Colonic mucosa (tissue), 4 donors: ENCODE measurements around the gene EGR1. TPM values are rescaled to one million over a fixed set of nuclear protein-coding genes. Genes with fewer than 3 reads are reported as not detected.

Experiments used
- DNase-seq: peaks from one replicate; pipeline ENCODE4 v3.0.0-alpha.2; 2020
- H3K27ac ChIP-seq: fragments of 200-600 bp; one replicate; pipeline ENCODE4 v1.8.0; 2021
- H3K27me3 ChIP-seq: fragments of 200-600 bp; one replicate; pipeline ENCODE4 v1.8.0; 2021
- H3K36me3 ChIP-seq: fragments of 200-600 bp; one replicate; pipeline ENCODE4 v1.8.0; 2021
- H3K4me1 ChIP-seq: fragments of 200-600 bp; one replicate; pipeline ENCODE4 v1.8.0; 2021; ENCODE audit warnings: mild to moderate bottlenecking
- H3K4me3 ChIP-seq: fragments of 200-600 bp; one replicate; pipeline ENCODE4 v1.8.0; 2021
- H3K9ac ChIP-seq, 2 donors: one replicate each; pipeline ENCODE4 v1.7.0; 2013; ENCODE audit warnings: control low read depth in 2 of 2, low read depth in 2 of 2, low read length in 2 of 2
- H3K9me3 ChIP-seq: fragments of 200-600 bp; one replicate; pipeline ENCODE4 v1.8.0; 2021
- intact Hi-C: fragments of 100-400 bp; cut with DNase I; formaldehyde crosslinking; loops from one replicate; pipeline ENCODE4 v1.14.1; 2022
- total RNA-seq, 2 donors: library from RNA; stranded (reverse); fragmentation: NEBNext Ultra II Directional in 1 of 2; extraction: Animal tissue kit (Norgen Biotek cat#: 25700) in 1 of 2; gene quantifications; one replicate each; pipeline ENCODE4 v1.2.1, GENCODE V29; 2021
- TF ChIP-seq, protein P1 (sequence below): fragments of 200-600 bp; IDR thresholded peaks from one replicate; pipeline ENCODE4 v1.8.0; 2022; ENCODE audit warnings: antibody characterized with exemption, mild to moderate bottlenecking
- donor health status: healthy.
- donor health status: DM: no; HTN: no; CAD: no.
- donor health status: DM: no; HTN: no; CAD: no.

EGR1 gene
- total RNA-seq, 2 donors from 2014 or later: 6.7 to 73.9 TPM

- Histone ChIP-seq H3K4me1 (peaks cover 3% of the 10 kb centered on the region), H3K27ac (no peak overlapping the region)
Measured at GRCh38 chr5:138466125-138466899, 1.0 kb downstream of the EGR1 start.

GRCh38 chr5:138466900-138467710 is 1.8 kb downstream of the EGR1 start:
- DNase-seq: no peak
- intact Hi-C loops: loop anchor here (5.0 kb wide), 1 partner anchor 35 kb away; no protein-coding TSS in a partner anchor
- TF ChIP-seq, protein P1, sequence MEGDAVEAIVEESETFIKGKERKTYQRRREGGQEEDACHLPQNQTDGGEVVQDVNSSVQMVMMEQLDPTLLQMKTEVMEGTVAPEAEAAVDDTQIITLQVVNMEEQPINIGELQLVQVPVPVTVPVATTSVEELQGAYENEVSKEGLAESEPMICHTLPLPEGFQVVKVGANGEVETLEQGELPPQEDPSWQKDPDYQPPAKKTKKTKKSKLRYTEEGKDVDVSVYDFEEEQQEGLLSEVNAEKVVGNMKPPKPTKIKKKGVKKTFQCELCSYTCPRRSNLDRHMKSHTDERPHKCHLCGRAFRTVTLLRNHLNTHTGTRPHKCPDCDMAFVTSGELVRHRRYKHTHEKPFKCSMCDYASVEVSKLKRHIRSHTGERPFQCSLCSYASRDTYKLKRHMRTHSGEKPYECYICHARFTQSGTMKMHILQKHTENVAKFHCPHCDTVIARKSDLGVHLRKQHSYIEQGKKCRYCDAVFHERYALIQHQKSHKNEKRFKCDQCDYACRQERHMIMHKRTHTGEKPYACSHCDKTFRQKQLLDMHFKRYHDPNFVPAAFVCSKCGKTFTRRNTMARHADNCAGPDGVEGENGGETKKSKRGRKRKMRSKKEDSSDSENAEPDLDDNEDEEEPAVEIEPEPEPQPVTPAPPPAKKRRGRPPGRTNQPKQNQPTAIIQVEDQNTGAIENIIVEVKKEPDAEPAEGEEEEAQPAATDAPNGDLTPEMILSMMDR: no peak
- Histone ChIP-seq H3K9ac (peak overlapping the region in 1 of 2 donors; percentile 39), H3K9me3 (no peaks in the 10 kb centered on the region), H3K4me3 (peak overlapping the region; percentile 81), H3K27ac (no peak overlapping the region), H3K4me1 (peaks cover 3% of the 10 kb centered on the region), H3K27me3 (no peaks in the 10 kb centered on the region), H3K36me3 (no peaks in the 10 kb centered on the region)

More at GRCh38 chr5:138466125-138466899, 1.0 kb downstream of the EGR1 start:
- H3K36me3 ChIP-seq: no peaks in the 10 kb centered on the region
- TF ChIP-seq, protein P1: no peak
- no peaks in the 10 kb centered on the region for H3K9me3 ChIP-seq
- peak; percentile 38 for DNase-seq
- H3K9ac ChIP-seq: peak overlapping the region; percentile 52 to 86
- H3K4me3 ChIP-seq: peak overlapping the region; percentile 81
- intact Hi-C loops: loop anchor here (5.0 kb wide), 1 partner anchor 36 kb away; no protein-coding TSS in a partner anchor
- no peaks in the 10 kb centered on the region for H3K27me3 ChIP-seq

DNA sequence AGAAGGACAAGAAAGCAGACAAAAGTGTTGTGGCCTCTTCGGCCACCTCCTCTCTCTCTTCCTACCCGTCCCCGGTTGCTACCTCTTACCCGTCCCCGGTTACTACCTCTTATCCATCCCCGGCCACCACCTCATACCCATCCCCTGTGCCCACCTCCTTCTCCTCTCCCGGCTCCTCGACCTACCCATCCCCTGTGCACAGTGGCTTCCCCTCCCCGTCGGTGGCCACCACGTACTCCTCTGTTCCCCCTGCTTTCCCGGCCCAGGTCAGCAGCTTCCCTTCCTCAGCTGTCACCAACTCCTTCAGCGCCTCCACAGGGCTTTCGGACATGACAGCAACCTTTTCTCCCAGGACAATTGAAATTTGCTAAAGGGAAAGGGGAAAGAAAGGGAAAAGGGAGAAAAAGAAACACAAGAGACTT is 2.4 kb downstream of the EGR1 start:
- TF ChIP-seq, protein P1: no peak
- Histone ChIP-seq H3K9me3 (no peaks in the 10 kb centered on the region), H3K4me1 (peaks cover 3% of the 10 kb centered on the region), H3K36me3 (no peaks in the 10 kb centered on the region), H3K4me3 (peak overlapping the region; percentile 81), H3K9ac (peak overlapping the region in 1 of 2 donors; percentile 39), H3K27ac (no peak overlapping the region), H3K27me3 (no peaks in the 10 kb centered on the region)
- no peak for DNase-seq
- intact Hi-C loops: loop anchor here (5.0 kb wide), 1 partner anchor 35 kb away; no protein-coding TSS in a partner anchor

DNA sequence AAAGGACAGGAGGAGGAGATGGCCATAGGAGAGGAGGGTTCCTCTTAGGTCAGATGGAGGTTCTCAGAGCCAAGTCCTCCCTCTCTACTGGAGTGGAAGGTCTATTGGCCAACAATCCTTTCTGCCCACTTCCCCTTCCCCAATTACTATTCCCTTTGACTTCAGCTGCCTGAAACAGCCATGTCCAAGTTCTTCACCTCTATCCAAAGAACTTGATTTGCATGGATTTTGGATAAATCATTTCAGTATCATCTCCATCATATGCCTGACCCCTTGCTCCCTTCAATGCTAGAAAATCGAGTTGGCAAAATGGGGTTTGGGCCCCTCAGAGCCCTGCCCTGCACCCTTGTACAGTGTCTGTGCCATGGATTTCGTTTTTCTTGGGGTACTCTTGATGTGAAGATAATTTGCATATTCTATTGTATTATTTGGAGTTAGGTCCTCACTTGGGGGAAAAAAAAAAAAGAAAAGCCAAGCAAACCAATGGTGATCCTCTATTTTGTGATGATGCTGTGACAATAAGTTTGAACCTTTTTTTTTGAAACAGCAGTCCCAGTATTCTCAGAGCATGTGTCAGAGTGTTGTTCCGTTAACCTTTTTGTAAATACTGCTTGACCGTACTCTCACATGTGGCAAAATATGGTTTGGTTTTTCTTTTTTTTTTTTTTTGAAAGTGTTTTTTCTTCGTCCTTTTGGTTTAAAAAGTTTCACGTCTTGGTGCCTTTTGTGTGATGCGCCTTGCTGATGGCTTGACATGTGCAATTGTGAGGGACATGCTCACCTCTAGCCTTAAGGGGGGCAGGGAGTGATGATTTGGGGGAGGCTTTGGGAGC is 3.1 kb downstream of the EGR1 start:
- Histone ChIP-seq H3K4me1 (peaks cover 2% of the 10 kb centered on the region), H3K36me3 (no peaks in the 10 kb centered on the region), H3K9ac (no peak overlapping the region), H3K27ac (no peak overlapping the region), H3K9me3 (no peaks in the 10 kb centered on the region), H3K27me3 (no peaks in the 10 kb centered on the region), H3K4me3 (no peak overlapping the region)
- no peak for DNase-seq
- TF ChIP-seq, protein P1: no peak
- intact Hi-C loops: loop anchor here (5.0 kb wide), 1 partner anchor 34 kb away; no protein-coding TSS in a partner anchor
